RWPE2 (cell line): ENCODE results near the gene B3GNT8.

Experiments used
- ATAC-seq: fragments of 200-7000 bp; cut with Tn5 transposase; 3 replicates; pipeline ENCODE4 v1.9.1; 2021; ENCODE audit warnings: low read depth
- DNase-seq: peaks from one replicate; pipeline ENCODE4 v3.0.0-alpha.2; 2020; ENCODE audit warnings: low spot score
- H3K27ac ChIP-seq: fragments of 450-650 bp; 2 replicates; pipeline ENCODE4 v1.5.1; 2017; ENCODE audit warnings: mild to moderate bottlenecking; ENCODE audit not compliant: poor library complexity, severe bottlenecking
- H3K27me3 ChIP-seq: fragments of 250-450 bp; sonication (Bioruptor Pico); 2 replicates; pipeline ENCODE4 v1.5.1; 2021; ENCODE audit warnings: mild to moderate bottlenecking, moderate library complexity; ENCODE audit not compliant: insufficient read depth, poor library complexity, severe bottlenecking
- H3K36me3 ChIP-seq: fragments of 250-450 bp; sonication (Bioruptor Pico); 2 replicates; pipeline ENCODE4 v1.5.1; 2020; ENCODE audit warnings: low read depth, mild to moderate bottlenecking, moderate library complexity
- H3K4me1 ChIP-seq: fragments of 250-450 bp; sonication (Bioruptor Pico); 2 replicates; pipeline ENCODE4 v1.5.1; 2021; ENCODE audit warnings: mild to moderate bottlenecking, moderate library complexity; ENCODE audit not compliant: insufficient read depth, poor library complexity, severe bottlenecking
- H3K4me3 ChIP-seq: fragments of 250-450 bp; sonication (Bioruptor Pico); 2 replicates; pipeline ENCODE4 v1.5.1; 2021; ENCODE audit warnings: mild to moderate bottlenecking, moderate library complexity; ENCODE audit not compliant: severe bottlenecking
- H3K9me3 ChIP-seq: fragments of 250-450 bp; sonication (Bioruptor Pico); 2 replicates; pipeline ENCODE4 v1.5.1; 2021; ENCODE audit warnings: mild to moderate bottlenecking, moderate library complexity; ENCODE audit not compliant: severe bottlenecking
- CTCF ChIP-seq: fragments of 450-650 bp; IDR thresholded peaks from one replicate; pipeline ENCODE4 v1.5.1; 2017; ENCODE audit warnings: mild to moderate bottlenecking, moderate library complexity; ENCODE audit not compliant: poor library complexity, severe bottlenecking

The B3GNT8 gene

GRCh38 chr19:41405776-41406175 lies 21.4 kb downstream of the B3GNT8 start:
- Histone ChIP-seq H3K27me3 (no peaks in the 10 kb centered on the region), H3K27ac (no peak overlapping the region), H3K9me3 (no peaks in the 10 kb centered on the region), H3K4me3 (no peak overlapping the region), H3K36me3 (peaks cover 5% of the 10 kb centered on the region; the same call in 1 of the 2 replicates), H3K4me1 (peaks cover 4% of the 10 kb centered on the region)
- TF ChIP-seq CTCF = no peak
- DNase-seq (no peak), ATAC-seq (no peak)

- no peak for ATAC-seq
- H3K4me3 ChIP-seq = no peak overlapping the region
- no peaks in the 10 kb centered on the region for H3K9me3 ChIP-seq
- H3K27me3 ChIP-seq = no peaks in the 10 kb centered on the region
- H3K36me3 ChIP-seq = no peaks in the 10 kb centered on the region
- H3K27ac ChIP-seq = no peak overlapping the region
- DNase-seq = no peak
- TF ChIP-seq CTCF = no peak
- peaks cover 3% of the 10 kb centered on the region for H3K4me1 ChIP-seq
These were observed 23.8 kb downstream of the B3GNT8 start for GRCh38 chr19:41403181-41403970.

GRCh38 chr19:41402010-41402409 lies 25.2 kb downstream of the B3GNT8 start:
- no peak overlapping the region for H3K27ac ChIP-seq
- H3K9me3 ChIP-seq = no peaks in the 10 kb centered on the region

GRCh38 chr19:41401483-41401882 lies 25.7 kb downstream of the B3GNT8 start:
- no peak for DNase-seq
- Histone ChIP-seq H3K27me3 (no peaks in the 10 kb centered on the region), H3K36me3 (no peaks in the 10 kb centered on the region), H3K4me1 (peaks cover 3% of the 10 kb centered on the region), H3K4me3 (no peak overlapping the region), H3K27ac (no peak overlapping the region), H3K9me3 (no peaks in the 10 kb centered on the region)
- ATAC-seq = no peak
- TF ChIP-seq CTCF = no peak

More at GRCh38 chr19:41402010-41402409, 25.2 kb downstream of the B3GNT8 start:
- DNase-seq = no peak
- H3K27me3 ChIP-seq = no peaks in the 10 kb centered on the region
- no peak for ATAC-seq
- H3K4me3 ChIP-seq = no peak overlapping the region
- peaks cover 3% of the 10 kb centered on the region for H3K4me1 ChIP-seq
- H3K36me3 ChIP-seq = no peaks in the 10 kb centered on the region
- TF ChIP-seq CTCF = no peak

GRCh38 chr19:41399525-41399924 lies 27.6 kb downstream of the B3GNT8 start:
- no peak for ATAC-seq
- peaks cover 3% of the 10 kb centered on the region for H3K4me1 ChIP-seq
- DNase-seq = no peak
- H3K27me3 ChIP-seq = no peaks in the 10 kb centered on the region
- H3K9me3 ChIP-seq = no peaks in the 10 kb centered on the region
- H3K36me3 ChIP-seq = no peaks in the 10 kb centered on the region
- H3K27ac ChIP-seq = no peak overlapping the region
- H3K4me3 ChIP-seq = no peak overlapping the region
- no peak for TF ChIP-seq CTCF
